Measurements from ENCODE around the gene MAGEB17.

GRCh38 chrX:16191605-16192004 is 24.3 kb downstream of the MAGEB17 start:
- TF ChIP-seq CTCF (IDR thresholded peaks at IDR 0.05) (no peak), POLR2A (IDR thresholded peaks at IDR 0.05) (no peak)
